Type B pancreatic cell (in vitro differentiated cells): ENCODE data around the gene TSR2. TPM values are rescaled to one million over a fixed set of nuclear protein-coding genes. Genes with fewer than 3 reads are reported as not detected.

Source experiments
- DNase-seq: peaks from one replicate; pipeline ENCODE4 v3.0.0; 2021; ENCODE audit warnings: mixed read lengths; ENCODE audit not compliant: unreplicated experiment; ENCODE audit errors: extremely low spot score
- H3K27ac Mint-ChIP-seq: 2 replicates; pipeline ENCODE4 v1.8.0; 2021; ENCODE audit warnings: mild to moderate bottlenecking, mixed read lengths
- H3K27me3 Mint-ChIP-seq: 2 replicates; pipeline ENCODE4 v1.8.0; 2021; ENCODE audit warnings: mixed read lengths
- H3K36me3 Mint-ChIP-seq: 2 replicates; pipeline ENCODE4 v1.8.0; 2021; ENCODE audit warnings: mixed read lengths
- H3K4me1 Mint-ChIP-seq: one replicate; pipeline ENCODE4 v1.8.0; 2021; ENCODE audit warnings: mixed read lengths; ENCODE audit not compliant: unreplicated experiment
- H3K4me3 Mint-ChIP-seq: 2 replicates; pipeline ENCODE4 v1.8.0; 2021; ENCODE audit warnings: mild to moderate bottlenecking, mixed read lengths
- H3K9me3 Mint-ChIP-seq: 2 replicates; pipeline ENCODE4 v1.8.0; 2021; ENCODE audit warnings: mixed read lengths
- CTCF ChIP-seq: fragments of 200-600 bp; sonication (generic); conservative IDR thresholded peaks from 2 replicates; pipeline ENCODE4 v1.5.0; 2021; ENCODE audit warnings: antibody characterized with exemption, mild to moderate bottlenecking
- total RNA-seq: library from RNA; stranded (reverse); gene quantifications from 2 replicates; pipeline ENCODE4 v1.2.1, GENCODE V29; 2021; ENCODE audit warnings: low replicate concordance

The TSR2 gene
- total RNA-seq, 1 donor from 2014 or later: 39.1 TPM

- peaks cover 8% of the 10 kb centered on the region for H3K36me3 Mint-ChIP-seq
- H3K27ac Mint-ChIP-seq: peak overlapping the region; percentile 63
- H3K9me3 Mint-ChIP-seq: peaks cover 8% of the 10 kb centered on the region
- H3K27me3 Mint-ChIP-seq: no peaks in the 10 kb centered on the region
- H3K4me3 Mint-ChIP-seq: peak overlapping the region; percentile 90
- TF ChIP-seq CTCF: no peak
- H3K4me1 Mint-ChIP-seq: peaks cover 12% of the 10 kb centered on the region
- DNase-seq: no peak
Measured at GRCh38 chrX:54494166-54494988, 54.2 kb downstream of the TSR2 start.

Other genes with a start within 250 kb of the TSR2 start
- 8.1 and 18.5 TPM in 2 replicates for gene WNK3, start 82.4 kb upstream of the TSR2 start, total RNA-seq
- 11.3 and 23.9 TPM in 2 replicates for gene FGD1, start 55.8 kb downstream of the TSR2 start, total RNA-seq
- gene GNL3L, start 89.8 kb downstream of the TSR2 start, total RNA-seq: 34.9 and 42.2 TPM in 2 replicates